ENCODE data around the gene CNEP1R1.

DNA sequence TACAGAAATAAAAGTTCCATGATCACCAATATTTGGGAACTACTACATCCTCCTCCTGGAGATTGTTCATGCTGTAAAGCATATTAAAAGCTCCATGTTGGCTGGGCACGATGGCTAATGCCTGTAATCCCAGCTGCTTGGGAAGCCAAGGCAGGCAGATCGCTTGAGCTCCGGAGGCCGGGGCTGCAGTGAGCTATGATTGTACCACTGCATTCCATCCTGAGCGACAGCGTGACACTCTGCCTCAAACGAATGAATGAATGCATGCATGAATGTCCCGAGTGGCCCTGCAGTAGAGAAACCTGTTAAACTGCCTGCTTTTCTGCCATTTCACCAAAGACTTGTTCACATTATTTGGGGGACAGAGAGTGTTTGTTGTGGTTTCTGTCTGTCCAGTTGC, 15.0 kb downstream of the CNEP1R1 start:
- TF ChIP-seq, protein P1, sequence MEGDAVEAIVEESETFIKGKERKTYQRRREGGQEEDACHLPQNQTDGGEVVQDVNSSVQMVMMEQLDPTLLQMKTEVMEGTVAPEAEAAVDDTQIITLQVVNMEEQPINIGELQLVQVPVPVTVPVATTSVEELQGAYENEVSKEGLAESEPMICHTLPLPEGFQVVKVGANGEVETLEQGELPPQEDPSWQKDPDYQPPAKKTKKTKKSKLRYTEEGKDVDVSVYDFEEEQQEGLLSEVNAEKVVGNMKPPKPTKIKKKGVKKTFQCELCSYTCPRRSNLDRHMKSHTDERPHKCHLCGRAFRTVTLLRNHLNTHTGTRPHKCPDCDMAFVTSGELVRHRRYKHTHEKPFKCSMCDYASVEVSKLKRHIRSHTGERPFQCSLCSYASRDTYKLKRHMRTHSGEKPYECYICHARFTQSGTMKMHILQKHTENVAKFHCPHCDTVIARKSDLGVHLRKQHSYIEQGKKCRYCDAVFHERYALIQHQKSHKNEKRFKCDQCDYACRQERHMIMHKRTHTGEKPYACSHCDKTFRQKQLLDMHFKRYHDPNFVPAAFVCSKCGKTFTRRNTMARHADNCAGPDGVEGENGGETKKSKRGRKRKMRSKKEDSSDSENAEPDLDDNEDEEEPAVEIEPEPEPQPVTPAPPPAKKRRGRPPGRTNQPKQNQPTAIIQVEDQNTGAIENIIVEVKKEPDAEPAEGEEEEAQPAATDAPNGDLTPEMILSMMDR (conservative IDR thresholded peaks at IDR 0.05; ENCODE audit: low read depth, low read length), result no peak
- no peak for TF ChIP-seq MAZ (IDR thresholded peaks at IDR 0.05; ENCODE audit: borderline replicate concordance, low read depth, low read length)
- TF ChIP-seq POLR2A (IDR thresholded peaks at IDR 0.05; ENCODE audit: low read depth, low read length), result no peak
- TF ChIP-seq, protein P2, sequence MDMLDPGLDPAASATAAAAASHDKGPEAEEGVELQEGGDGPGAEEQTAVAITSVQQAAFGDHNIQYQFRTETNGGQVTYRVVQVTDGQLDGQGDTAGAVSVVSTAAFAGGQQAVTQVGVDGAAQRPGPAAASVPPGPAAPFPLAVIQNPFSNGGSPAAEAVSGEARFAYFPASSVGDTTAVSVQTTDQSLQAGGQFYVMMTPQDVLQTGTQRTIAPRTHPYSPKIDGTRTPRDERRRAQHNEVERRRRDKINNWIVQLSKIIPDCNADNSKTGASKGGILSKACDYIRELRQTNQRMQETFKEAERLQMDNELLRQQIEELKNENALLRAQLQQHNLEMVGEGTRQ (IDR thresholded peaks at IDR 0.05; ENCODE audit: low read depth, low read length), result no peak
